ENCODE results near the gene HSD17B2.

- no peak for TF ChIP-seq YY1 (IDR thresholded peaks at IDR 0.05; ENCODE audit: low read depth)
- TF ChIP-seq USF1 (IDR thresholded peaks at IDR 0.05): no peak
- no peak for TF ChIP-seq MAX (IDR thresholded peaks at IDR 0.05)
- no peak for TF ChIP-seq EGR1 (IDR thresholded peaks at IDR 0.05)
- TF ChIP-seq TAF1 (IDR thresholded peaks at IDR 0.05; ENCODE audit: low read depth): no peak
- no peak for TF ChIP-seq REST (IDR thresholded peaks at IDR 0.05; ENCODE audit: low read depth)
- TF ChIP-seq TCF12 (IDR thresholded peaks at IDR 0.05; ENCODE audit: low read depth): no peak
- TF ChIP-seq TEAD4 (IDR thresholded peaks at IDR 0.05): no peak
- no peak for TF ChIP-seq NFIC (IDR thresholded peaks at IDR 0.05)
- TF ChIP-seq FOXM1 (IDR thresholded peaks at IDR 0.05; ENCODE audit: borderline replicate concordance, low read depth): no peak
- no peak for TF ChIP-seq EP300 (IDR thresholded peaks at IDR 0.05; ENCODE audit: borderline replicate concordance)
- TF ChIP-seq CREB1 (IDR thresholded peaks at IDR 0.05; ENCODE audit: low read depth): no peak
These were observed 29.0 kb upstream of the HSD17B2 start for GRCh38 chr16:82006036-82006435.
